Skeletal muscle cell (primary cell): ENCODE data around the gene TSPAN5.

Source experiments
- DNase-seq: peaks from one replicate; pipeline ENCODE4 v3.0.0-alpha.2; 2010; ENCODE audit warnings: low read depth
- H3K4me3 ChIP-seq: 2 replicates; pipeline ENCODE4 v1.5.1; 2011; ENCODE audit warnings: low read depth, mild to moderate bottlenecking, control low read depth, low read length, moderate library complexity

TSPAN5 gene

GRCh38 chr4:98674404-98675173 is 16.2 kb upstream of the TSPAN5 start:
- H3K4me3 ChIP-seq: no peak overlapping the region
- no peak for DNase-seq

DNA sequence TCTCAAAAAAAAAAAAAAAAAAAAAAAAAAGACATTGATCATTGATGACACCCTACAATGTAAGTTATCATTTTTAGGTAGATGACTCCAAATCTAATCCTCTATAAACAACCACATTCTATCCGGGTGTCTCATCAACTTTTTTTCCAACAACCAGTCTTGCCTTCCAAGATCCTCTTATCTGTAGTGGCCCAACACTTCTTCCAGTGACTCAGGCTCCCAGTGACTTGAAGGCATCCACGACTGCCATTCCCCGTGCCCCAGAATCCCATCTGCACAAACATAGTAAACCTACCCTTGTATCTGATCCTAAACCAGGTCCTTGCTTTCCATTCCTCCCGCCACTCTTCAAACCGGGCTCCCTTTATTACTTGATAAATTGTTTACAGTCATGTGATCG is 15.6 kb upstream of the TSPAN5 start:
- no peak for DNase-seq
- H3K4me3 ChIP-seq: no peak overlapping the region

GRCh38 chr4:98673288-98673644 is 14.9 kb upstream of the TSPAN5 start:
- H3K4me3 ChIP-seq: no peak overlapping the region
- no peak for DNase-seq

- DNase-seq: no peak
- H3K4me3 ChIP-seq: no peak overlapping the region
Observed at GRCh38 chr4:98672583-98673287, 14.3 kb upstream of the TSPAN5 start.

DNA sequence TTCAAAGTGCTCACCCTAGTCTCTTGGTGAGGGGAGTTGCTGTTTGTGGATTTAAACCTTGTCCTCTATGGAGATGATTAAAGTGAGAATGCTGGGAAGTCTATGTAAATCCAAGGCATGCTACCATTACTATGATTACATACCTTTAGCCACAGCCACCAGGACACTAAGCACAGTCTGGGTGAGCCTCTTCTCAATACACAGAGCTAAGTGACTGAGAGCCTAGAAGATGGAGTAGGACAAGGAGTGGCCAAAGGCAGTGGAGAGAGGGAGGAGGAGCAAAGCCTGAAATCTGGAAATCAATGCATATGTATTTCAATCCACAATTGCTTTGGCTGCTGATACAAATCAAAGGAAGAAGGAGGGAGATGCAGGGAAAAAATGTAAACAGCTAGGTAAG is 12.7 kb upstream of the TSPAN5 start:
- DNase-seq: no peak
- H3K4me3 ChIP-seq: no peak overlapping the region

DNA sequence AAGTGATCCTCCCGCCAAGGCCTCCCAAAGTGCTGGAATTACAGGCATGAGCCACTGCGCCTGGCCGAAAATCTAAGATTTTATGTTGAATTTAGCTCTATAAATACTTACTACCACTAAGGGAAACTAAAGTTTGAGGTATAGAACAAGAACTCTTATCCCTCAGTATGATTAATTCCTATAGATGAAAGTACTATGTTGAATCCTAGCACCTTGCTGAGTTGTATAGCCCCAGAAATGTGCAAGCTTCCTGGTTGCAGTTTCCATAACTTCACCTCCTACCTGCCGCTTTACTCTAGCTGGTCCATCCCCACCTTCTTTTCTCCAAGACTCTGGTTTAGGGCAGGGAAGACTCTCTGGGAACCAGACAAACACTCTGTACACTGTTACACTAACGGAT is 11.8 kb upstream of the TSPAN5 start:
- DNase-seq: no peak
- H3K4me3 ChIP-seq: no peak overlapping the region

DNA sequence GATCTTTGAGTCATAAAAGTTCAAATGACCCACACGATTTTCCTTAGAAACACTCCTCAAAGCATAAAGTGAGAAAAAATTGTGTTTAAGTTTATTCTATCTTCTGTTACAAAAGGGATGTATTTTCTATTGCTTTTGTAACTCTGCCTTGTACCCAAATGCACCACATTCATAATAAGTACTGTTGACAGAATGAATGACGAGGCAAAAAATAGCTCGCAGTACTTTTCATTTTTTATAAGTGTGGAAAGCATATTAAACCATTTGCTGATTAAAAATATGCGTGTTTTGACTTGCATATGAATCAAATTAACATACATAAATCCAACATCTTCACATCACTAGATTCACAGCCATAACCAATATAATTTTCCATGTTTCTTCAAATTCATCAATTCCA is 11.2 kb upstream of the TSPAN5 start:
- H3K4me3 ChIP-seq: no peak overlapping the region
- DNase-seq: no peak

- no peak overlapping the region for H3K4me3 ChIP-seq
- DNase-seq: no peak
Observed at GRCh38 chr4:98664959-98665358, 6.5 kb upstream of the TSPAN5 start.

- no peak overlapping the region for H3K4me3 ChIP-seq
- no peak for DNase-seq
Observed at GRCh38 chr4:98663226-98664006, 5.0 kb upstream of the TSPAN5 start.

GRCh38 chr4:98662626-98663225 is 4.3 kb upstream of the TSPAN5 start:
- no peak for DNase-seq
- H3K4me3 ChIP-seq: no peak overlapping the region

GRCh38 chr4:98662055-98662453 is 3.6 kb upstream of the TSPAN5 start:
- no peak for DNase-seq
- no peak overlapping the region for H3K4me3 ChIP-seq

GRCh38 chr4:98661371-98662054 is 3.1 kb upstream of the TSPAN5 start:
- no peak overlapping the region for H3K4me3 ChIP-seq
- DNase-seq: no peak

DNA sequence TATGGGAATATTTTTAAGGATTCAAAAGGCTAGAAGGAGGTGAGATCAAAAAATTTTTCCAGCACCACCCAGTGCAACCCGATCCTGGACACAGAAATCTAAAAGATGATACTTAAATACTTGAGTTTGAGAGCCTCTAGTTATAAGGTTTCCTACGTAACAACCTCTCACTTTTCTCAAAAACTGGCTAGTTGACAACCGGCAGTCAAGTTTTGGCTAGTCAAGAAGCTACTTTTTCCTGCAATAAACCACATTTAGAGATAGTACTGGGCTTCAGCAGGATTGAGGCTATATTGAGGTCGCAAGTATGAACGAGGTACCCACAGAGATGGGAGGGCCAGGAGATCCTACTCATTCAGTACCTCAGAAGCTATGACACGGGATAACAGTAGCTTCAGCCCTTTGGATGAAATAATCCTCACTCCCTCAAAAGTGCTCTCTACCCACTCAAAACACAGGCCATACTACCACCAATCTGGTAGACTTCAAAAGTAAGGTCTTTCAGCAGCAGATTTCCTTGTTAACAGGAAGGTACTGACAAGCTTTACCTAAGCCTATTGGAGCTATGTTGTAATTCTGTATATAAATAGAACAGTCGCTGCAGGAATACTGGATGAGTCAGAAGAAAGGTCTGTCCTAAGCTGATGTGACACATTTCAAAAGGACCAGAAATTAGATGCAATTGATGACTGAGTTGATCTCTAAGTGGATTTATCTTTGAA is 1.5 kb upstream of the TSPAN5 start:
- no peak for DNase-seq
- H3K4me3 ChIP-seq: peak overlapping the region; percentile 89

GRCh38 chr4:98659106-98659592 is 738 bp upstream of the TSPAN5 start:
- H3K4me3 ChIP-seq: peak overlapping the region; percentile 89
- DNase-seq: no peak

DNA sequence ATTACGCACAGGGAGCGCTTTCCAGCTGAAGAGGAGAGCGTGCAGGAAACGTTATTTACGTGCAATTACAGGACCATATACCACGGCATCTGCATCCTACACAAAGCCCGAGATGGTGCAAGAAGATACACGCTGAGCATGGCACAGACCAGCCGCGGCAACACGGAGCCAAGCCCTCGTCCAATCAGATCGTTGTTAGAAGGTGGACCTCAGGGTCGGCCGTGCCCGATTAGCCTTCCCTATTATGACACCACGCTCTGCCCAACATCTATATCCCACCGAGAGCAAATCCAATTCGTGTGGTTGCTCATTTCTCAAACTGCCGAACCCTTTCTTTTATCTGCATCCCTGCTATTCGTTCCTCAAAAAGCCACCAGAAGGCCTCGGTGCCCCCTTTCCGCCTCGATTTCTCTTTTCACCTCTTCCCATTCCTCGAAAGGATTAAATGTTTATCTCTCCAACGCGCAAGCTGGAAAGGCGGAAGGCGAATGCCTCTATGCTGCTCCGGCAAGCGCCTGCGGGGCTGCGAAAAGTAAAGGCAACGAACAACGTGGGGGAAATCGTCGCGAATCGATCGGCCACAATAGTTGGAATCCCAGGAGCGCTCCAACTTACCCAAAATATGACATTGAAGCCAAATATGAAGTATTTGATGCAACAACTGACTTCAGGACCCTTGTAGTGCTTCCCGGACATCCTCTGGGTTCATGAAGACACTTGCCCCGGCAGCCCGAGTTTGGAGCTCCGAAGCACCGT is 702 bp downstream of the TSPAN5 start:
- DNase-seq: peak; percentile 56

GRCh38 chr4:98656886-98657285 is 1.5 kb downstream of the TSPAN5 start:
- no peak for DNase-seq
- H3K4me3 ChIP-seq: peak overlapping the region; percentile 89

More for the DNA sequence above, 702 bp downstream of the TSPAN5 start:
- peak overlapping the region; percentile 89 for H3K4me3 ChIP-seq

GRCh38 chr4:98656443-98656842 is 2.0 kb downstream of the TSPAN5 start:
- DNase-seq: no peak
- H3K4me3 ChIP-seq: peak overlapping the region; percentile 89
